GM12878 (cell line): ENCODE measurements around the gene KATNB1. TPM values are rescaled to one million over a fixed set of nuclear protein-coding genes. Genes with fewer than 3 reads are reported as not detected.

Source experiments
- ATAC-seq: fragments of 200-7000 bp; cut with Tn5 transposase; 3 replicates; pipeline ENCODE4 v1.9.1; 2020; ENCODE audit warnings: mild to moderate bottlenecking, moderate library complexity
- BruUV-seq: library from RNA; stranded (reverse); fragments of 400-500 nt; replicated peaks from 2 replicates; lab custom pipeline; 2021; lab: Mats Ljungman, UMichigan
- CTCF ChIA-PET: fragments of 300-600 bp; sonication (Branson Sonifier 250); formaldehyde crosslinking; extraction: SDS; loops from one replicate; lab custom pipeline; 2021; ENCODE audit warnings: inconsistent platforms; lab: Yijun Ruan, JAX
- POLR2A ChIA-PET: fragments of 350-600 bp; formaldehyde crosslinking; extraction: SDS; loops from one replicate; lab custom pipeline; 2021; ENCODE audit warnings: inconsistent platforms; lab: Charles Lee
- RAD21 ChIA-PET: fragments of 300-600 bp; sonication (Branson Sonifier 250); formaldehyde crosslinking; loops from one replicate; lab custom pipeline; 2023; ENCODE audit warnings: antibody characterized with exemption; ENCODE audit not compliant: unreplicated experiment; lab: Charles Lee
- SMC1A ChIA-PET: fragments of 300-600 bp; sonication (Branson Sonifier 250); formaldehyde crosslinking; loops from one replicate; lab custom pipeline; 2023; ENCODE audit not compliant: unreplicated experiment, uncharacterized antibody; lab: Charles Lee
- DNase-seq: peaks from one replicate; pipeline ENCODE4 v3.0.0-alpha.2; 2011; ENCODE audit warnings: low read depth, low spot score
- FAIRE-seq: peaks from 3 replicates; lab custom pipeline; 2011; peaks lifted over from hg19 to GRCh38; lab: Jason Lieb, UNC
- H2AFZ ChIP-seq: 2 replicates; pipeline ENCODE4 v1.6.0; 2011; ENCODE audit warnings: low read depth, low read length, control low read depth; ENCODE audit not compliant: control insufficient read depth
- H3K27ac ChIP-seq: 2 replicates; pipeline ENCODE4 v1.5.1; 2011; ENCODE audit warnings: control low read depth; ENCODE audit not compliant: control insufficient read depth, insufficient read depth
- H3K27me3 ChIP-seq, 2 experiments: replicated peaks in 1 of 2; 2 replicates each; pipeline versions ENCODE4 v1.6.0 to v1.6.1; 2011; ENCODE audit warnings: low read length in 1 of 2; ENCODE audit not compliant: control insufficient read depth in 2 of 2, insufficient read depth in 2 of 2
- H3K36me3 ChIP-seq, 2 experiments: 2 replicates each; pipeline ENCODE4 v1.5.1; 2011; ENCODE audit warnings: low read length in 1 of 2; ENCODE audit not compliant: control insufficient read depth in 2 of 2, insufficient read depth in 2 of 2
- H3K4me1 ChIP-seq: 2 replicates; pipeline ENCODE4 v1.6.1; 2011; ENCODE audit warnings: mild to moderate bottlenecking, low read length, moderate library complexity, mixed read lengths; ENCODE audit not compliant: control insufficient read depth, insufficient read depth
- H3K4me2 ChIP-seq: 2 replicates; pipeline ENCODE4 v1.6.0; 2011; ENCODE audit warnings: control low read depth; ENCODE audit not compliant: control insufficient read depth, insufficient read depth
- H3K4me3 ChIP-seq: fragments of 200-600 bp; sonication (generic); 2 replicates; pipeline ENCODE4 v1.5.1; 2016
- H3K79me2 ChIP-seq: 2 replicates; pipeline ENCODE4 v1.6.0; 2011; ENCODE audit warnings: low read length; ENCODE audit not compliant: control insufficient read depth, insufficient read depth
- H3K9ac ChIP-seq: 2 replicates; pipeline ENCODE4 v1.8.0; 2011; ENCODE audit warnings: low read length, control low read depth, mixed read lengths; ENCODE audit not compliant: control insufficient read depth, insufficient read depth
- H3K9me3 ChIP-seq: replicated peaks from 3 replicates; pipeline ENCODE4 v1.5.1; 2011; ENCODE audit warnings: mild to moderate bottlenecking, low read length; ENCODE audit not compliant: control insufficient read depth, insufficient read depth
- H4K20me1 ChIP-seq: 2 replicates; pipeline ENCODE4 v1.6.0; 2011; ENCODE audit not compliant: control insufficient read depth, insufficient read depth
- CEBPZ ChIP-seq: fragments of 150-350 bp; IDR thresholded peaks from 2 replicates; pipeline ENCODE4 v1.6.1; 2016; ENCODE audit warnings: low read depth, low read length
- CUX1 ChIP-seq: IDR thresholded peaks from 2 replicates; pipeline ENCODE4 v1.6.1; 2012; ENCODE audit warnings: improper control_type of control experiment, low read depth, low read length; ENCODE audit not compliant: insufficient replicate concordance
- NR2C1 ChIP-seq: fragments of 450-650 bp; IDR thresholded peaks from 2 replicates; pipeline ENCODE4 v1.6.1; 2017; ENCODE audit warnings: antibody characterized with exemption, mild to moderate bottlenecking, moderate library complexity
- PML ChIP-seq: IDR thresholded peaks from 2 replicates; pipeline ENCODE4 v1.6.1; 2012; ENCODE audit warnings: low read length, inconsistent platforms
- RCOR1 ChIP-seq: conservative IDR thresholded peaks from 2 replicates; pipeline ENCODE4 v1.6.1; 2012; ENCODE audit warnings: low read depth, low read length, improper control_type of control experiment
- SIX5 ChIP-seq: IDR thresholded peaks from 2 replicates; pipeline ENCODE4 v1.6.1; 2011; ENCODE audit warnings: mild to moderate bottlenecking, low read depth, low read length, moderate library complexity; ENCODE audit not compliant: severe bottlenecking
- SRF ChIP-seq, 2 experiments: IDR thresholded peaks; 2 replicates each; pipeline ENCODE4 v1.6.1; 2011; ENCODE audit warnings: low read depth in 2 of 2, low read length in 2 of 2, mild to moderate bottlenecking in 1 of 2, moderate library complexity in 1 of 2
- TBL1XR1 ChIP-seq: IDR thresholded peaks from 2 replicates; pipeline ENCODE4 v1.6.1; 2012; ENCODE audit warnings: low read depth, low read length, improper control_type of control experiment
- WGBS: methylation state at CpG from one replicate; pipeline ENCODE4 v1.1.6; 2016; ENCODE audit warnings: low lambda C conversion rate; ENCODE audit not compliant: insufficient replicate concordance, insufficient coverage; ENCODE audit errors: missing lambda C conversion rate; 5-methylcytosine and 5-hydroxymethylcytosine counted together
- in situ Hi-C: fragments of 300-500 bp; cut with MboI; formaldehyde crosslinking; loops from 9 replicates; pipeline ENCODE4 v1.14.3; 2018; ENCODE audit warnings: mixed read lengths
- intact Hi-C: fragments of 100-400 bp; cut with micrococcal nuclease; formaldehyde crosslinking; loops from one replicate; pipeline ENCODE4 v1.14.2; 2022; ENCODE audit not compliant: unreplicated experiment
- polyA plus RNA-seq, 11 experiments: library from polyadenylated mRNA; depleted of rRNA in 4 of 11; unstranded in 6 of 11; stranded (reverse) in 5 of 11; fragments of >200 nt; fragmentation: Nextera tagmentation in 4 of 11; fragmentation: Illumina TruSeq in 1 of 11; extraction: Ambion mirVana in 4 of 11; extraction: Trizol in 1 of 11; gene quantifications; 1 replicate in 1 of 11; 2 replicates in 10 of 11; pipeline versions ENCODE4 v1.2.1 to v1.2.3, GENCODE V29; 2011 to 2016; ENCODE audit warnings: inconsistent platforms in 2 of 11, missing spikeins in 2 of 11, low read depth in 1 of 11
- total RNA-seq, 4 experiments: library from RNA; depleted of rRNA in 3 of 4; stranded (reverse); fragments of >200 nt in 3 of 4; fragmentation: Illumina TruSeq in 1 of 4; extraction: Trizol in 1 of 4; gene quantifications; 2 replicates each; pipeline versions ENCODE4 v1.2.1 to v1.2.3, GENCODE V29; 2013 to 2021
- TF ChIP-seq, protein P1 (sequence below), 3 experiments: IDR thresholded peaks in 2 of 3; conservative IDR thresholded peaks in 1 of 3; 2 replicates each; pipeline ENCODE4 v1.5.1; 2011; ENCODE audit warnings: low read depth in 3 of 3, low read length in 3 of 3, mild to moderate bottlenecking in 3 of 3, control low read depth in 2 of 3, moderate library complexity in 2 of 3, inconsistent platforms in 1 of 3, mixed read lengths in 1 of 3; ENCODE audit not compliant: control insufficient read depth in 2 of 3, insufficient read depth in 1 of 3; ENCODE audit errors: extremely low read depth in 1 of 3
- TF ChIP-seq, protein P2 (sequence below): fragments of 450-650 bp; conservative IDR thresholded peaks from 2 replicates; pipeline ENCODE4 v1.6.1; 2017; ENCODE audit warnings: mild to moderate bottlenecking, moderate library complexity

KATNB1 gene
- total and polyA plus RNA-seq, 10 of the 15 experiments (the other 5 are each of a cell fraction or from before 2014, with no cell fraction given), result 0.71 to 46.5 (median 19.5) TPM

DNA sequence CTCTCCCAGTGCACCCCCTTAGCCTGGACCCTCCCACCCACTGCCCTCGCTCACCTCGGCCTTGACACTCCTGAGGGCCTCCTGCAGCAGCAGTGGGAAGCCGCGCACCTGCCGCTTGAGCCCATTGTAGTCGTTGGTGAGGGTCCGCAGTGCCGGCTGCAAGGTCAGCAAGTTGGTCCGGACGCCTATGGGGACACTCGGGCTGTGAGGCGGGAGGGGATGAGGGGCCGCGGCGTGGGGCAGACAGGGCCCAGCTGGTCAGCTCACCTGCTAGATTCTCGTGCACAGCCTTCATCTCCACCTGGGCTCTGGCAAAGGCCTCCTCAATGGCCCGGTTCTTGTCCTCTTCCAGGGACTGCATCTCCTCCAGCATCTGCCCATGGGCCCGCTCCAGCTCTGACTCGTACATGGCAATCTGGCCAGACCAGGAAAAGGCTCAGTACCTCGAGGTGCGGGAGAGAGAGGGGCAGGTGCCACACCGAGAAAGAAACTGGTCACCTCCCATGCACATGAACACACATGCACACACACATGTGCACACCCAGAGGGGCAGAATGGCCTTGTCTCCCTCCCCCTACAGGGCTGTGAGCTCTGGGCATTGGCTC, 34.1 kb downstream of the KATNB1 start:
- CTCF ChIA-PET, result interaction anchor here (1.4 kb wide), 1 partner anchor 13 kb away, joined by 3 read pairs; no protein-coding TSS in a partner anchor
- in situ Hi-C loops, result no loop called here
- no peak for FAIRE-seq
- TF ChIP-seq CEBPZ (no peak), TBL1XR1 (no peak), CUX1 (no peak), PML (no peak), SRF (IDR thresholded peaks at IDR 0.05; ENCODE audit: low read depth in 2 of 2, low read length in 2 of 2) (no peak), NR2C1 (no peak), SIX5 (no peak), RCOR1 (no peak)
- TF ChIP-seq, protein P1, sequence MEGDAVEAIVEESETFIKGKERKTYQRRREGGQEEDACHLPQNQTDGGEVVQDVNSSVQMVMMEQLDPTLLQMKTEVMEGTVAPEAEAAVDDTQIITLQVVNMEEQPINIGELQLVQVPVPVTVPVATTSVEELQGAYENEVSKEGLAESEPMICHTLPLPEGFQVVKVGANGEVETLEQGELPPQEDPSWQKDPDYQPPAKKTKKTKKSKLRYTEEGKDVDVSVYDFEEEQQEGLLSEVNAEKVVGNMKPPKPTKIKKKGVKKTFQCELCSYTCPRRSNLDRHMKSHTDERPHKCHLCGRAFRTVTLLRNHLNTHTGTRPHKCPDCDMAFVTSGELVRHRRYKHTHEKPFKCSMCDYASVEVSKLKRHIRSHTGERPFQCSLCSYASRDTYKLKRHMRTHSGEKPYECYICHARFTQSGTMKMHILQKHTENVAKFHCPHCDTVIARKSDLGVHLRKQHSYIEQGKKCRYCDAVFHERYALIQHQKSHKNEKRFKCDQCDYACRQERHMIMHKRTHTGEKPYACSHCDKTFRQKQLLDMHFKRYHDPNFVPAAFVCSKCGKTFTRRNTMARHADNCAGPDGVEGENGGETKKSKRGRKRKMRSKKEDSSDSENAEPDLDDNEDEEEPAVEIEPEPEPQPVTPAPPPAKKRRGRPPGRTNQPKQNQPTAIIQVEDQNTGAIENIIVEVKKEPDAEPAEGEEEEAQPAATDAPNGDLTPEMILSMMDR (IDR thresholded peaks at IDR 0.05 in 2 of 3, conservative IDR thresholded peaks at IDR 0.05 in 1 of 3; ENCODE audit: control insufficient read depth in 2 of 3, extremely low read depth in 1 of 3, insufficient read depth in 1 of 3, low read depth in 3 of 3, low read length in 3 of 3), result no peak
- TF ChIP-seq, protein P2, sequence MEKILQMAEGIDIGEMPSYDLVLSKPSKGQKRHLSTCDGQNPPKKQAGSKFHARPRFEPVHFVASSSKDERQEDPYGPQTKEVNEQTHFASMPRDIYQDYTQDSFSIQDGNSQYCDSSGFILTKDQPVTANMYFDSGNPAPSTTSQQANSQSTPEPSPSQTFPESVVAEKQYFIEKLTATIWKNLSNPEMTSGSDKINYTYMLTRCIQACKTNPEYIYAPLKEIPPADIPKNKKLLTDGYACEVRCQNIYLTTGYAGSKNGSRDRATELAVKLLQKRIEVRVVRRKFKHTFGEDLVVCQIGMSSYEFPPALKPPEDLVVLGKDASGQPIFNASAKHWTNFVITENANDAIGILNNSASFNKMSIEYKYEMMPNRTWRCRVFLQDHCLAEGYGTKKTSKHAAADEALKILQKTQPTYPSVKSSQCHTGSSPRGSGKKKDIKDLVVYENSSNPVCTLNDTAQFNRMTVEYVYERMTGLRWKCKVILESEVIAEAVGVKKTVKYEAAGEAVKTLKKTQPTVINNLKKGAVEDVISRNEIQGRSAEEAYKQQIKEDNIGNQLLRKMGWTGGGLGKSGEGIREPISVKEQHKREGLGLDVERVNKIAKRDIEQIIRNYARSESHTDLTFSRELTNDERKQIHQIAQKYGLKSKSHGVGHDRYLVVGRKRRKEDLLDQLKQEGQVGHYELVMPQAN, result no peak

More for the DNA sequence above, 34.1 kb downstream of the KATNB1 start:
- intact Hi-C loops, result no loop called here
- Histone ChIP-seq H3K79me2 (no peaks in the 10 kb centered on the region), H3K27me3 (no peaks in the 10 kb centered on the region), H3K4me3 (no peak overlapping the region), H2AFZ (no peak overlapping the region), H3K36me3 (no peaks in the 10 kb centered on the region), H4K20me1 (no peaks in the 10 kb centered on the region), H3K4me1 (no peaks in the 10 kb centered on the region), H3K27ac (no peak overlapping the region), H3K9me3 (no peaks in the 10 kb centered on the region), H3K9ac (no peak overlapping the region), H3K4me2 (no peak overlapping the region)
- 49% methylated on average over 22 of the region's 22 CpGs for WGBS
- POLR2A ChIA-PET, result no interaction called here
- SMC1A ChIA-PET, result interaction anchor here (1.0 kb wide), 1 partner anchor 99 kb away, joined by 3 read pairs; no protein-coding TSS in a partner anchor
- BruUV-seq, result no TSS peak
- RAD21 ChIA-PET, result no interaction called here
- ATAC-seq (no peak), DNase-seq (no peak)
